Measurements from ENCODE around the gene TTC28.

TTC28 gene

GRCh38 chr22:28132466-28132865 is 547.2 kb downstream of the TTC28 start:
- WGBS (ENCODE audit: extremely low coverage, insufficient coverage, low lambda C conversion rate): no CpG with 5 or more reads among the region's 2 CpGs
- Histone ChIP-seq H3K79me2 (ENCODE audit: control insufficient read depth, insufficient read depth, low read length) (no peaks in the 10 kb centered on the region), H3K27ac (ENCODE audit: low read depth, low read length) (no peak overlapping the region), H3K4me1 (ENCODE audit: control insufficient read depth, low read depth, low read length) (peaks cover 3% of the 10 kb centered on the region), H2BK120ac (ENCODE audit: low read depth, low read length) (no peak overlapping the region), H3K4ac (ENCODE audit: low read depth, low read length) (no peak overlapping the region), H3K4me3 (ENCODE audit: low read length) (no peak overlapping the region), H3K23ac (ENCODE audit: low read length) (no peak overlapping the region), H4K5ac (ENCODE audit: low read length) (no peak overlapping the region), H3K79me1 (ENCODE audit: low read length) (no peaks in the 10 kb centered on the region), H2BK5ac (ENCODE audit: low read length) (no peak overlapping the region), H3K56ac (ENCODE audit: low read length) (no peak overlapping the region), H2BK15ac (replicated peaks; ENCODE audit: low read depth) (no peak overlapping the region), H3K27me3 (ENCODE audit: insufficient read depth, low read length, poor library complexity) (no peaks in the 10 kb centered on the region), H3K18ac (ENCODE audit: low read length) (no peak overlapping the region), H2AK5ac (ENCODE audit: low read length) (no peak overlapping the region), H3K9ac (ENCODE audit: low read length) (no peak overlapping the region), H3K36me3 (ENCODE audit: control insufficient read depth, insufficient read depth, low read length) (no peaks in the 10 kb centered on the region), H4K8ac (ENCODE audit: low read depth, low read length) (no peak overlapping the region), H3K4me2 (ENCODE audit: low read length) (no peak overlapping the region)
- DNase-seq: no peak

- H3K79me2 ChIP-seq (ENCODE audit: control insufficient read depth, insufficient read depth, low read length): no peaks in the 10 kb centered on the region
- no peak overlapping the region for H3K4me2 ChIP-seq (ENCODE audit: low read length)
- no peak overlapping the region for H3K9ac ChIP-seq (ENCODE audit: low read length)
- H2BK5ac ChIP-seq (ENCODE audit: low read length): no peak overlapping the region
- H3K18ac ChIP-seq (ENCODE audit: low read length): no peak overlapping the region
- no peaks in the 10 kb centered on the region for H3K79me1 ChIP-seq (ENCODE audit: low read length)
- no peak overlapping the region for H3K23ac ChIP-seq (ENCODE audit: low read length)
- no peaks in the 10 kb centered on the region for H3K36me3 ChIP-seq (ENCODE audit: control insufficient read depth, insufficient read depth, low read length)
- DNase-seq: peak; percentile 56
- no peak overlapping the region for H3K4me3 ChIP-seq (ENCODE audit: low read length)
- H2BK120ac ChIP-seq (ENCODE audit: low read depth, low read length): no peak overlapping the region
- H2AK5ac ChIP-seq (ENCODE audit: low read length): no peak overlapping the region
- H4K5ac ChIP-seq (ENCODE audit: low read length): no peak overlapping the region
- no peak overlapping the region for H3K4ac ChIP-seq (ENCODE audit: low read depth, low read length)
- no peak overlapping the region for H3K27ac ChIP-seq (ENCODE audit: low read depth, low read length)
- peaks cover 3% of the 10 kb centered on the region for H3K4me1 ChIP-seq (ENCODE audit: control insufficient read depth, low read depth, low read length)
- H3K27me3 ChIP-seq (ENCODE audit: insufficient read depth, low read length, poor library complexity): no peaks in the 10 kb centered on the region
- H4K8ac ChIP-seq (ENCODE audit: low read depth, low read length): no peak overlapping the region
- no peak overlapping the region for H2BK15ac ChIP-seq (replicated peaks; ENCODE audit: low read depth)
- no CpG with 5 or more reads among the region's 7 CpGs for WGBS (ENCODE audit: extremely low coverage, insufficient coverage, low lambda C conversion rate)
- no peak overlapping the region for H3K56ac ChIP-seq (ENCODE audit: low read length)
These were observed 550.2 kb downstream of the TTC28 start for GRCh38 chr22:28129319-28129962.

DNA sequence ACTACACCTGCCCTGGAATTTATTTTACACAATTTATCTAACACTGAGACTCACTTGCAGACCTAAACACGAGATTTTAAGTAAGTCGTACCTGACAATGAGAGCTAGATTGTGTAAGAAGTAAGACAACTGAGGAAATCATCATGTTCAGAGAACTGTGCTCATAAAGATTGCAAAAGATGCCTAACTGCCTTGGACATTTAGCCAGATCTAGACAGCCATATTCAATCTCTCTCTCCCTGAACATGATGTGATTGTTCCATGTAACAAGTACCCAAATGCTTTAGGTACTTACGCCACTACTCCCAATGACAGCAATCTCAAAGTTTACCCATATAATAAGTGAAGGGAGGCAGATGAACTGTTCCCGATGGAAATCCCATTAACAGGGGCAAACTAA is 550.8 kb downstream of the TTC28 start:
- Histone ChIP-seq H3K9ac (ENCODE audit: low read length) (no peak overlapping the region), H3K27ac (ENCODE audit: low read depth, low read length) (no peak overlapping the region), H3K27me3 (ENCODE audit: insufficient read depth, low read length, poor library complexity) (no peaks in the 10 kb centered on the region), H4K8ac (ENCODE audit: low read depth, low read length) (no peak overlapping the region), H2BK120ac (ENCODE audit: low read depth, low read length) (no peak overlapping the region), H4K5ac (ENCODE audit: low read length) (no peak overlapping the region), H3K4me3 (ENCODE audit: low read length) (no peak overlapping the region), H3K79me1 (ENCODE audit: low read length) (no peaks in the 10 kb centered on the region), H3K36me3 (ENCODE audit: control insufficient read depth, insufficient read depth, low read length) (no peaks in the 10 kb centered on the region), H2BK15ac (replicated peaks; ENCODE audit: low read depth) (no peak overlapping the region), H3K4me1 (ENCODE audit: control insufficient read depth, low read depth, low read length) (peaks cover 3% of the 10 kb centered on the region), H3K4ac (ENCODE audit: low read depth, low read length) (no peak overlapping the region), H3K18ac (ENCODE audit: low read length) (no peak overlapping the region), H3K4me2 (ENCODE audit: low read length) (no peak overlapping the region), H2BK5ac (ENCODE audit: low read length) (no peak overlapping the region), H3K79me2 (ENCODE audit: control insufficient read depth, insufficient read depth, low read length) (no peaks in the 10 kb centered on the region), H2AK5ac (ENCODE audit: low read length) (no peak overlapping the region), H3K23ac (ENCODE audit: low read length) (no peak overlapping the region), H3K56ac (ENCODE audit: low read length) (no peak overlapping the region)
- DNase-seq: no peak
- WGBS (ENCODE audit: extremely low coverage, insufficient coverage, low lambda C conversion rate): no CpG with 5 or more reads among the region's 4 CpGs

- H3K4me3 ChIP-seq (ENCODE audit: low read length): no peak overlapping the region
- no peaks in the 10 kb centered on the region for H3K79me1 ChIP-seq (ENCODE audit: low read length)
- peaks cover 3% of the 10 kb centered on the region for H3K4me1 ChIP-seq (ENCODE audit: control insufficient read depth, low read depth, low read length)
- H2BK15ac ChIP-seq (replicated peaks; ENCODE audit: low read depth): no peak overlapping the region
- H3K79me2 ChIP-seq (ENCODE audit: control insufficient read depth, insufficient read depth, low read length): no peaks in the 10 kb centered on the region
- DNase-seq: no peak
- H3K4ac ChIP-seq (ENCODE audit: low read depth, low read length): no peak overlapping the region
- H3K27ac ChIP-seq (ENCODE audit: low read depth, low read length): no peak overlapping the region
- no CpG with 5 or more reads among the region's 2 CpGs for WGBS (ENCODE audit: extremely low coverage, insufficient coverage, low lambda C conversion rate)
- H3K23ac ChIP-seq (ENCODE audit: low read length): no peak overlapping the region
- no peak overlapping the region for H2BK5ac ChIP-seq (ENCODE audit: low read length)
- H3K4me2 ChIP-seq (ENCODE audit: low read length): no peak overlapping the region
- no peak overlapping the region for H3K9ac ChIP-seq (ENCODE audit: low read length)
- H4K8ac ChIP-seq (ENCODE audit: low read depth, low read length): no peak overlapping the region
- H2BK120ac ChIP-seq (ENCODE audit: low read depth, low read length): no peak overlapping the region
- no peak overlapping the region for H4K5ac ChIP-seq (ENCODE audit: low read length)
- H2AK5ac ChIP-seq (ENCODE audit: low read length): no peak overlapping the region
- no peak overlapping the region for H3K18ac ChIP-seq (ENCODE audit: low read length)
- H3K36me3 ChIP-seq (ENCODE audit: control insufficient read depth, insufficient read depth, low read length): no peaks in the 10 kb centered on the region
- H3K56ac ChIP-seq (ENCODE audit: low read length): no peak overlapping the region
- no peaks in the 10 kb centered on the region for H3K27me3 ChIP-seq (ENCODE audit: insufficient read depth, low read length, poor library complexity)
These were observed 553.8 kb downstream of the TTC28 start for GRCh38 chr22:28125799-28126198.

GRCh38 chr22:28123989-28124766 is 555.5 kb downstream of the TTC28 start:
- no peak overlapping the region for H2BK15ac ChIP-seq (replicated peaks; ENCODE audit: low read depth)
- H3K79me2 ChIP-seq (ENCODE audit: control insufficient read depth, insufficient read depth, low read length): no peaks in the 10 kb centered on the region
- H3K23ac ChIP-seq (ENCODE audit: low read length): no peak overlapping the region
- no peaks in the 10 kb centered on the region for H3K27me3 ChIP-seq (ENCODE audit: insufficient read depth, low read length, poor library complexity)
- no peak overlapping the region for H3K9ac ChIP-seq (ENCODE audit: low read length)
- no peak overlapping the region for H2AK5ac ChIP-seq (ENCODE audit: low read length)
- peaks cover 2% of the 10 kb centered on the region for H3K4me1 ChIP-seq (ENCODE audit: control insufficient read depth, low read depth, low read length)
- no peak for DNase-seq
- no peaks in the 10 kb centered on the region for H3K79me1 ChIP-seq (ENCODE audit: low read length)
- H3K4me2 ChIP-seq (ENCODE audit: low read length): no peak overlapping the region
- no peak overlapping the region for H3K27ac ChIP-seq (ENCODE audit: low read depth, low read length)
- H3K4ac ChIP-seq (ENCODE audit: low read depth, low read length): no peak overlapping the region
- H4K8ac ChIP-seq (ENCODE audit: low read depth, low read length): no peak overlapping the region
- H3K36me3 ChIP-seq (ENCODE audit: control insufficient read depth, insufficient read depth, low read length): no peaks in the 10 kb centered on the region
- no peak overlapping the region for H4K5ac ChIP-seq (ENCODE audit: low read length)
- no peak overlapping the region for H3K4me3 ChIP-seq (ENCODE audit: low read length)
- no peak overlapping the region for H2BK120ac ChIP-seq (ENCODE audit: low read depth, low read length)
- H2BK5ac ChIP-seq (ENCODE audit: low read length): no peak overlapping the region
- H3K56ac ChIP-seq (ENCODE audit: low read length): no peak overlapping the region
- no CpG with 5 or more reads among the region's 1 CpG for WGBS (ENCODE audit: extremely low coverage, insufficient coverage, low lambda C conversion rate)
- no peak overlapping the region for H3K18ac ChIP-seq (ENCODE audit: low read length)

Data from mesendoderm (in vitro differentiated cells).